Measurements from ENCODE around the gene ATP8A1.

DNA sequence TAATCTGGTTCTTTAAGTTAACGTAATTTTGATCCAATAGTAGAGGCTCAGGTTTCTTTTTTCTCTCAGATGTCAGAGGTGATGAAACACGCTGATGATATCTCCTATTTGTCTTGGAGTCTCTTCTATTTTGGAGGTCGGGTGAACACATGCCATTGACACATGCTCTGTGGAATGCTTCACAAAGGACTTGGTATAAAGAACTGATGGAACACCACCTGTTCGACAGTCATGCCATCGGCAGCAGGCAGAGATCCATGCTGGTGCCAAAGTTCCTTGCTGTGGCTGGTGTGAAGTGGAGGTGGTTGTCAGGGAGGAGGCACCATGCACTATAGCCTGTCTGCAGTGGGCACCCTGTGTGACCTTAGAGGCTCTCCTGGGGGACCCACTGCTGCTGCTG is 94.9 kb downstream of the ATP8A1 start:
- no peak for TF ChIP-seq CTCF (IDR thresholded peaks at IDR 0.05)
- TF ChIP-seq POLR2A (IDR thresholded peaks at IDR 0.05): no peak
